ENCODE results near the gene CYSLTR2. TPM values are rescaled to one million over a fixed set of nuclear protein-coding genes. Genes with fewer than 3 reads are reported as not detected.
A peak's percentile ranks its signal among the peaks of the same experiment; 100 is the strongest.

Gene CYSLTR2, protein sequence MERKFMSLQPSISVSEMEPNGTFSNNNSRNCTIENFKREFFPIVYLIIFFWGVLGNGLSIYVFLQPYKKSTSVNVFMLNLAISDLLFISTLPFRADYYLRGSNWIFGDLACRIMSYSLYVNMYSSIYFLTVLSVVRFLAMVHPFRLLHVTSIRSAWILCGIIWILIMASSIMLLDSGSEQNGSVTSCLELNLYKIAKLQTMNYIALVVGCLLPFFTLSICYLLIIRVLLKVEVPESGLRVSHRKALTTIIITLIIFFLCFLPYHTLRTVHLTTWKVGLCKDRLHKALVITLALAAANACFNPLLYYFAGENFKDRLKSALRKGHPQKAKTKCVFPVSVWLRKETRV
- polyA plus RNA-seq (2014; cell fraction: cytosol; rRNA removed): not detected in 2 replicates
- 0.24 TPM in 1 of 2 replicates, not detected in the other for polyA plus RNA-seq (2014; cell fraction: nucleus; rRNA removed)

GRCh38 chr13:48653472-48653939 lies at the start of gene CYSLTR2:
Gene CYSLTR2 (plus strand): TSS chr13:48653929. CDS start chr13:48706818, 52,889 bp downstream.
- peak; percentile 50 for DNase-seq (ENCODE audit: low spot score)

- DNase-seq (ENCODE audit: low spot score): no peak
These were observed 38.7 kb upstream of the CYSLTR2 start for GRCh38 chr13:48615049-48615448.

GRCh38 chr13:48618937-48619336 lies 34.8 kb upstream of the CYSLTR2 start:
- DNase-seq (ENCODE audit: low spot score): no peak

GRCh38 chr13:48621056-48621455 lies 32.7 kb upstream of the CYSLTR2 start:
- no peak for DNase-seq (ENCODE audit: low spot score)

DNA sequence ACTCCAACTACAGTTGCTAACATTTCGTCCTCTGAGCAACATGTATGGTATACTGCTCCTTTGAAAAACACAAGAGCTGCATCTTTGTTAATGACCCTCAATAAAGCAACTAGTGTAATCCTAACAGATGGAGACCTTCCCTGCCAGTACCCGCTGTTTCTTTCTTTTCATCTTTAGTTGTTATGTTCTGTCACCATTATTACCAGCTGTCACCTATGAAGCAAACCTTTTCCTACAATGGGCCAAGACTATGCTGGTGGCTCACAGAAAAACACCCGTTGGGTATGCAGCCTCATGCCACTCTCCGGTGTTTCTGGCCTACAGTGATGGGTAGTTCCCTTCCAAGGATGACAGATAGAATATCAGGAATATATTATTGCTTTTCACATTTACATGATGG lies 29.7 kb upstream of the CYSLTR2 start:
- DNase-seq (ENCODE audit: low spot score): no peak

DNA sequence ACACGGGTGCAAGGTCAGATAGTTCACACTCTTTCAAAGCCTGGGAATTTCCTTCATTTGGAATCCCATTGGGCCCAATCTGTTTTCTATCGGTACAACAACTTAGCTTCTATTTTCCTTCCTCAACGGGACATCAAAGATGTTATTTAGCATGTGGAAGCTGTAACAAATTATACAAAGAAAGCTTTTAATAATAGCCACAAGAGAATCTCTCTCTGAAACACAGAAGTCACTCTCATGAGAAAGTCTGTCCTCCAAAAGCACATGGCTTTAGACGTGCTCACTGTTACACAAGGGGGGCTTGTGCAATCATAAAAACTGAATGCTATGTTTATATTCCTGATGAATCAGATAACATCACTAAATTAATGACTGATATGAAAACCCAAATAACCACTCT lies 28.9 kb upstream of the CYSLTR2 start:
- DNase-seq (ENCODE audit: low spot score): no peak

GRCh38 chr13:48625413-48626076 lies 28.2 kb upstream of the CYSLTR2 start:
- DNase-seq (ENCODE audit: low spot score): no peak

- DNase-seq (ENCODE audit: low spot score): no peak
These were observed 27.7 kb upstream of the CYSLTR2 start for GRCh38 chr13:48626077-48626449.

DNA sequence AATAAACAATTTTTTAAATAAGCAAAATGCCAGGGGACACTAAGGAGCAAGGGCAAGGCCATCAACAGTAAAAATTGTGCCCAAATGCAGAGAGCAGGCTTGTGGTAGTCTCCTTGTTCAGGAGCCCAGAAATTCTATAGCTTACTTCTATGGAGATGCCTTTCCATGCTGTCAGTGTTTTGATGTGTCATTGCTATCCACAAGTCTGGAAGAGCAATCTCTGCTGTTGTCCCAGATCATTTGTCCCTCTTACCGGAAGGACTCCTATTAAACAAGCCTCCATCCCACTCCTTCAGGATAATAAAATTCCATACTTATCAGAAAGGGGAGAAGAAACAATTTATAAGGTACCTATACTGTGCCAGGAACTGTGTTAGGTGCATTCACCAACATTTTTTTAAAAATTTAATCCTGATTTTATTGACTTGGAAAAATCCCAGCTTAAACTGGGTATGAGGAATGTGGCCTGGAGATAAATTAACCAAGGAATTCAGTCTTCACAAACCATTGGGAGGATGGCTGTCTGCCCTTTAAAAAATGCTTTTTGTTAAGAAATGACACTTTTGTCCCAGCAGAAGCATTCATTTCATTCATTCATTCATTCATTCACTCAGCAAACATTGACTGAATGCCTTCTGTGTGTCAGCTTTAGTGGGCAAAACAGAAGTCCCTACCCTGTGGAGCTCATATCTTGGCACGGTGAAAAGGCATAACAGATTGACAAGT lies 26.8 kb upstream of the CYSLTR2 start:
- no peak for DNase-seq (ENCODE audit: low spot score)

DNA sequence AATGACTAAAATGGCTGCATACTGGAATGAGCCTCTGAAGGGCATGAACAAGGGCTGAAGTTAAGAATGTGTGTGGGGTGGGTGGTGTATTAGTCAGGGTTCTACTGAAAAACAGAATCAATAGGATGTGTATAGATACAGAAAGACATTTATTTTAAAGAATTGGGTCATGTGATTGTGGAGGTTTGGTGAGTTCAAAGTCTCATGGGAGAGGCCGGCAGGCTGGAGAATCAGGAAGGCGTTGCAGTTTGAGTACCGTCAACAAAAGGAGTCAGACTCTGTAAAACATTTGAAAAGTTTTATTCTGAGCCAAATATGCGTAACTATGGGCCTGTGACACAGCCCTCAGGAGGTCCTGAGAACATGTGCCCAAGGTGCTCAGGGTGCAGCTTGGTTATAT lies 24.5 kb upstream of the CYSLTR2 start:
- no peak for DNase-seq (ENCODE audit: low spot score)

DNA sequence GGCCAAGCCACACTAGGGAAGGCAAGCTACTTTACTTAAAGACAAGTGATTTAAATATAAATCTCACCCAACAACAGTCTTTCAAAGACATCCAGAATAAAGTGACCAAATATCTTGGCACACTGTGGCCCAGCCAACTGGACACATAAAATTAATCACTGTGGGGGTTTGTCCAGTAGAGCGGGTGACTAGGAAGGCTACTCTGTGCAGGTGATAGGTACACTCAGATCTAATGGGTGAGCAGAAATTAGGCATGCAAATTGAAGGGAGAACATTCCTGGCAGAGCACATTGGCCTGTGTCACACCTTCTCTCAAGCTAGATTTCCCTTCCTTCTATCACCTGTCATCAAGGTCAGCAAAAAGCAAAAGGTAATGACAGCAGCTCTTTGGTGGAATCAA lies 23.4 kb upstream of the CYSLTR2 start:
- DNase-seq (ENCODE audit: low spot score): no peak

GRCh38 chr13:48630773-48631172 lies 23.0 kb upstream of the CYSLTR2 start:
- no peak for DNase-seq (ENCODE audit: low spot score)

DNA sequence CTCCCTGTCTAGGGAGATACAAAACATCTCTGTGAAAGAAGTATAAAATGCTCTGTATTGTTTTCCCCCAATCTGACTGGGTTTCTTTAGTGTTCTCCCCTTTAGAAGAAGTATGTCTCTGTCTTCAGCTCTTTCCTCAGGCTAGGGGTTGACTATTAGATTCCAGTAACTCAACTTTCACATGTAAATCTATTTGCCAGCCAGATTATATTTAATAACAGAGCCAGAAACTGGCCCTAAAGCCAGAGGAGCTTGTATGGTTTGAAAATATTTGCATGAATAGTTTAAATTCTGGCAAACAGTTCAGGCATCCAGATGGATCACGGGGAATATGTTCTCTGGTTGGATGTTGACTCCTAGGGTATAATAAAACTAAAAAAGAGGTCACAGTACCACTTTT lies 22.3 kb upstream of the CYSLTR2 start:
- no peak for DNase-seq (ENCODE audit: low spot score)

DNA sequence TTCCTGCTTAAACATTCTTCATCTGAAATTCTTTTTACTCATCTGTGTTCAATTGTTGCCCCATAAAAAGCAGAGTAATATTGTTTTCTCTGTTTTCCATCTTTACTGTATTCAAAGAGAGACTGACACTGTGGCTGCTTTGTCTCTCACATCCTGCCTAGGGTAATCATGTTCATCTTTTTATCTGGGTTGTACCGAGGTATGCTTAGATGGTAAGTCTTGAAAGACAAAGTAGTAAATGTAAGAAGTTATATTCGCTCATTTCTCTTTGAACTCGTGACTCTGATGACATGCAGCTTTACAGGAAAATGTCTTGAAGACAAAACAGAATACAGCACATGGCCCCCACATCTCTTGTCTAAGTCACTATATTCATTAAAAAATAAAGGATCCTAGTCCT lies 20.0 kb upstream of the CYSLTR2 start:
- no peak for DNase-seq (ENCODE audit: low spot score)

DNA sequence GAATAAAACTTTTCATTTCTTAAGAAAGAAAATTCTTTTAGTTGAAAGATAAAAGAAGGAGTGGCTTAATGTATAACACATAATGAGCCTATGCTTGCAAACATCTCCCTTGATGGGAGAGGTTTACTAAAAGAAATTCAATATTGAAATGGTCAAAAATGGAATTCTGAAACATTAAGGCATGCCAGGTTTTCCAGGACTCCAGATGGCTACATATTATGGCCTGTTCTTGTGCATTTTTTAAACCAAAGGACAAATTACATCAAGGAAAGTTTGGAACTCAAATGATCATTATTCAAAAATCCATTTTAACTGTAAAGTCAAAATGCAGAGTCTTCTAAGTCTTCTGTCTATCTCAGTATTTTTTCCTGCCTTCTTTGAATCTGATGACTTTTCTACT lies 19.1 kb upstream of the CYSLTR2 start:
- DNase-seq (ENCODE audit: low spot score): no peak

GRCh38 chr13:48635478-48635877 lies 18.3 kb upstream of the CYSLTR2 start:
- no peak for DNase-seq (ENCODE audit: low spot score)

GRCh38 chr13:48636550-48636949 lies 17.2 kb upstream of the CYSLTR2 start:
- no peak for DNase-seq (ENCODE audit: low spot score)

GRCh38 chr13:48637601-48638000 lies 16.1 kb upstream of the CYSLTR2 start:
- DNase-seq (ENCODE audit: low spot score): no peak

DNA sequence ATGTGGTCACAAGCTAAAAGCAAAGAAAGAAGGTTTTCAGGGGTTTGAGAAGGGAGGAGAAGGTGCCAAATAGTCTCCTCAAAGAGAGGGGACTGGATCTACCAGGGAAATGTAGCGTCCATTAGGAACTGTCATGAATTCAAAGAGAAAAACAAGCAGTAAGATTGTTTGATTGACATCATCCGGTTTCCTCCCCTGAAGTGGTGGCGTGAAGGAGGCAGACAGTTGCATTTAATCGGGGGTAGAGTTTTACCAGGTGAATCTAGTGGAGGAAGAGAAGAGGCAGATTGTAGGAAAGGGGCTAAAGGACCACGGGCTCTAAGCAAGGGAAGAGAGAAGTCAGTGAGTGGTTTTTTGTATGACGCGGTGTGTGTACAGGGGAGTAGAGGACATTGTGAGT lies 13.0 kb upstream of the CYSLTR2 start:
- DNase-seq (ENCODE audit: low spot score): no peak

GRCh38 chr13:48641404-48641803 lies 12.3 kb upstream of the CYSLTR2 start:
- DNase-seq (ENCODE audit: low spot score): no peak

DNA sequence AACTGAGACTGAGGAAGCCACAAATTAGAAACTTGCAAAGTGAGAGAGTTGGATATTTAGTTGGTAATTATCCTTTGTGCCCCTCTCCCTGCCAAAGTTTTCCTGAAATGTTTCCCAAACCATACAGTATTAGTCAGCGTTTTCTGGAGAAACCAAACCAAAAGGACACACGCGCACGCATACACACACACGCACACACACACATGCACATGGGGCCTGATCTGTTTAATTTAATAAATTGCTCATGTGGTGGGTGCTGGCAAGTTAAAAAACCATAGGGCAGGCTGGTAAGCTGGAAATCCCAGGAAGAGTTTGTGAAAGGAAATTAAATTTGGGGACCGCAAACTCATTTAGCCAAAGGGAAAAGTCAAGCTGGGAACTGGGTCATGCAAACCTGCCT lies 11.7 kb upstream of the CYSLTR2 start:
- DNase-seq (ENCODE audit: low spot score): no peak

- no peak for DNase-seq (ENCODE audit: low spot score)
These were observed 10.6 kb upstream of the CYSLTR2 start for GRCh38 chr13:48643159-48643558.
